KG1 (cell line): Measurements from ENCODE around the gene PEPD.
"Not testable (repeated sequence)": the region's sequence is repeated elsewhere in the genome, so short reads cannot be mapped to it uniquely, and the experiment has no call there.

Experiments
- DNase-seq: peaks from one replicate; lab custom pipeline; 2025; lab: John Stamatoyannopoulos, UW

PEPD gene

GRCh38 chr19:33521480-33522370, at the start of gene PEPD:
PEPD (minus strand) TSS chr19:33521791; CDS start chr19:33521760, 31 bp downstream.
- peak; percentile 55 for DNase-seq

DNA sequence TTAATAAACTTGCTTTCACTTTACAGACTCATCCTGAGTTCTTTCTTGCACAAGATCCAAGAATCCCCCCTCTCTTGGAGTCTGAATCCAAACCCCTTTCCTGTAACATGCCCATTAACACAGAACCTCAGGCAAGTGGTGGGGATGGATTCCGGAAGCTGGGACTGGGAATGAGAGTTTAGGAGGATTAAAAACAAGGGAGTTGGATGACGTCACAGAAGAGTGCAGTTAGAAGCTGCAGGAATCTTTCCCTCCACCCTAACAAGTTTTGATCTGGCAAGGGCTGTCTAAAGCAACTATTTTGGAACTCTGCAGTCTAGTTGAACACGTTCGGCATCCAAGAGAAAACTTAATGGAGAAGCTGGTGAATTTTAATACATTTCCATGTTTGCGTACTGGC, 48.2 kb upstream of the PEPD start:
- DNase-seq, result no peak

- DNase-seq, result no peak
Measured at GRCh38 chr19:33568706-33569105, 47.1 kb upstream of the PEPD start.

DNA sequence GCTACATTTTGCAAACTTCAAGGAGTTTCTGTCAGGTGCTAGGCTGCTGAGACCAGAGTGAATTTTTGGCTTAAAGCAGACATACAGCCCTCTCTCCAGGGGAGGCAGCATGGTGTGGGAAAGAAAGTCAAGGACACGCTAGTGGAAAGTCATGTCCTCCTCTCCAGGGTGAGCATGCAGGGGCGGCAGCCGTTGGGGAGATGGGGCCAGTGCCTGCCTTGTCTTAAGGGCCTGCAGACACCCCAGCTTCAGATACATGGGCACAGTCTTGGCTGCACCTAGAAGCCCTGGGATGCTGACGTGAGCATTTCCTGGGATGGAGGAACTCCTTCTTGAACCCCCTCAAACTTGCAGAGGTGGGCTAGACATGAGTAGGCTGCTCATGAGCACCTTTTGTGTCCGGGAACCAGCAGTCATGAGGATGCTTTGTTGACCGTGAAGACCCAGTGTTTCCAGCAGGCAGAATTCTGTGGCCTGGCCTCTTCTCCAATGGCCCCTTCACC, 43.3 kb upstream of the PEPD start:
- no peak for DNase-seq

DNA sequence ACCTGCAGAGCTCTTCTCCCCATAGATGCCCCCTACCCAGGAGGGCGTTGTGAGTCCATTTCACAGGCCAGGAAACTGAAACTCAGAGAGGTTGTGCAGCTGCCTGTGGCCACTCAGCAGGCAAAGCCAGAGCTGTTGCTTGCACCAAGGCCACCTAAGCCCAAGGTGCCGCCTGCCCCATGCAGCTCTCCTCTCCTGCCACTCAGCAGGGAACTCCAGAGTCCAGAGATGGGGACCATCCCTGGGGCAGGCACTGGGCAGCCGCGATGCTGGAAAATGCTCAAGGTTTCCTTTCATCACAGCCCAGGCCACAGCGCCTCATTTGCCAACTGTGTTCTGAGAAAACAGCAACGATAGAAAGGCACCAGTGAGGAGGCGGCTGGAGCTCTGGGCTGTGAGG, 41.0 kb upstream of the PEPD start:
- no peak for DNase-seq

- not testable (repeated sequence) for DNase-seq
Measured at GRCh38 chr19:33561666-33562065, 40.1 kb upstream of the PEPD start.

DNA sequence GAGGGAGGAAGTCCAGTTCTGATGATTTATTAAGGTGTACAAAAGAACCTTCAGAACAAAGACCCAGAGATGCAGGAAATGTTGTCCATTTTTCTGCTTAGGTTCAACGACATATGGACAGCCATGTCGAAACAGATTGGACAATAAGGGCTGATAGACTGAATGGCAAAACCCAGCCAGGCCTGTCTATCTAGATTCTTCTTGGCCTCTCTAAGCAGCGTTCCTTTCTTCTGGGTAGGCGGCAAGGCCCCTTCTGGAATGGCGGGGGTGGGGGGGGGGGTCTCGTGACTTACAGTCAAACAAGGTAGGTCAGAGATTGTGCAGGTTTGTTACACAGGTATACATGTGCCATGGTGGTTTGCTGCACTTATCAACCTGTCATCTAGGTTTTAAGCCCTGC, 39.7 kb upstream of the PEPD start:
- no peak for DNase-seq

DNA sequence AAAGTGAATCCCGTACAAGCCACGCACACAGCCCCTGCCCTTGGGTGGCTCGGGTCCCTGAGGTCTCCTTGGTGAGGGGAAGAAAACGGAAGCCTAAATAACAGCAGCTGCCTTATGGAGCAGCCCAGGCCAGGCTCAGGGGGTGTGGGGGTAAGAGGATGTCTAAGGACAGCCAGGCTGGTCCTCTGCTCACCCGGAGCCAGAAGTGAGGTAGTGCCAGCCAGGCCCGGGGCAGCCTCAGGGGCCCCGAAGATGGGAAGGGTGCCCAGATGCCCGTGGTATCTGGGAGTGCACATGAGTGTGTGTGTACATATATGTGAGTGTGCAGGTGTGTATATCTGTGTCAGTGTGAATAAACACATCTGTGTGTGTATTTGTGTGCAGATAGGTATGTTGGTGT, 38.4 kb upstream of the PEPD start:
- no peak for DNase-seq

GRCh38 chr19:33558856-33559255, 37.3 kb upstream of the PEPD start:
- DNase-seq, result no peak

GRCh38 chr19:33558151-33558550, 36.6 kb upstream of the PEPD start:
- DNase-seq, result no peak

DNA sequence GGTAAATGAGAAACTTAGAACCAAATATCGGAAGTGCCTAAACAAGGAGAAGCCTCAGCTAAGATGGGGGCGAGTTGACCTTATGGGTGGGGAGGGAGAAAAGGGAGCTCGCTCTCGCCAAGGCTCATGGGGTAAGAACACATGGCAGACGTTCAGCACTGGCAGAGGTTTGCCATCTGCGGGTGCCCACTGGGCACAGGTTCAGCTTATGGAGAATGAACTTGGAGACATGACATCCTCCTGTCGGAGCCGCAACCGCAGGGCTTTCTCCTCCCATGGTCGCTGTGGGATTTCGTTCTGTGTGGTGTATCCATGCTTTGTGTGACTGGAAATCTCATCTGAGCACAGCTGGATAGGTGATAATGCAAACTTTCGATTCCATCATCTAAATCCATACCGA, 36.1 kb upstream of the PEPD start:
- no peak for DNase-seq

DNA sequence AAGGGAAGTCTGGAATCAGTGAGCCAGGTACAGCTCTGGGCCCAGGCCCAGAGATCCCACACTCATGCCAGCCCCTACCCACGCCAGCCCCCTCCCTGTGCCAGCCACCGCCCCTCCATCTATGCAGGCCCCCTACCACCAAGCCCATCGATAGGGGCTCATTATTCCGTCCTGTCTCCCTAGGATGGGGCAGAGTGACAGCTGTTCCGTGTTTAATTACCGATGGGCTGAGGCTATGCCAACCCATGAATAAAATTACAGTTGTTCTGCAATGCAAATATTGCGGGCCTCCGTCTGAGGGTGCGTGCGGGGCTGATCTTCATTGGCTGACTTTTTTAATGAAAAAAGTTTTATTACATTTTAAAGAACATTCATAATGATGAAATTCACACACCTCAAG, 35.6 kb upstream of the PEPD start:
- no peak for DNase-seq

- no peak for DNase-seq
Measured at GRCh38 chr19:33556261-33556660, 34.7 kb upstream of the PEPD start.

DNA sequence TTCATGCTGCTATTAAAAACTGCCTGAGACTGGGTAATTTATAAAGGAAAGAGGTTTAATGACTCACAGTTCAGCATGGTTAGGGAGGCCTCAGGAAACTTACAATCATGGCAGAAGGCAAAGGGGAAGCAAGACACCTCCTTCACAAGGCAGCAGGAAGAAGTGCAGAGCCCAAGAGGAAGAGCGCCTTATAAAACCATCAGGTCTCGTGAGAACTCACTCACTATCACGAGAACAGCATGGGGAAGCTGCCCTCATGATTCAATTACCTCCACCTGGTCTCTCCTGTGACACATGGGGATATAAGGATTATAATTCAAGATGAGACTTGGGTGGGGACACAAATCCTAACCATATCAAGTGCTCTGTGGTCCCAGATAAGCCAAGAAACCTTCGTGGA, 34.1 kb upstream of the PEPD start:
- not testable (repeated sequence) for DNase-seq

DNA sequence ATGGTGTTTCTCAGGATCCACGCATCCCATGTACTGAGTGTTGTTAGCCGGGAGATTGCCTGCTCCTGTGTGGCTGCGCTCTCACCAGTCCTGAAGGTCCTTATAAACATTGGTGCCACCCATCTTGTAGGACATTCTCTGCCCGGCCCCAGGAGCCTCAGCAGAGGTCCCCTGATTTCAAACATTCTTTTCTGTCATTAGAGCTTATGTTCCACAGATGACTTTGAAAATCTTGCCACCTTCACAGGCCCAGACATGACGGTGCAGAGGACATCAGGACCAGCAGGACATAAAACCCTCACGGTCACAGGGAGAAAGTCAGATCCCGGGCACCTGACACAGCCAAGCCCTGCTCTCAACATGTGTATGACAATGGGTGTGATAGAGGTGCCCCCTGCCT, 33.2 kb upstream of the PEPD start:
- DNase-seq, result no peak

- DNase-seq, result no peak
Measured at GRCh38 chr19:33554391-33554790, 32.8 kb upstream of the PEPD start.

DNA sequence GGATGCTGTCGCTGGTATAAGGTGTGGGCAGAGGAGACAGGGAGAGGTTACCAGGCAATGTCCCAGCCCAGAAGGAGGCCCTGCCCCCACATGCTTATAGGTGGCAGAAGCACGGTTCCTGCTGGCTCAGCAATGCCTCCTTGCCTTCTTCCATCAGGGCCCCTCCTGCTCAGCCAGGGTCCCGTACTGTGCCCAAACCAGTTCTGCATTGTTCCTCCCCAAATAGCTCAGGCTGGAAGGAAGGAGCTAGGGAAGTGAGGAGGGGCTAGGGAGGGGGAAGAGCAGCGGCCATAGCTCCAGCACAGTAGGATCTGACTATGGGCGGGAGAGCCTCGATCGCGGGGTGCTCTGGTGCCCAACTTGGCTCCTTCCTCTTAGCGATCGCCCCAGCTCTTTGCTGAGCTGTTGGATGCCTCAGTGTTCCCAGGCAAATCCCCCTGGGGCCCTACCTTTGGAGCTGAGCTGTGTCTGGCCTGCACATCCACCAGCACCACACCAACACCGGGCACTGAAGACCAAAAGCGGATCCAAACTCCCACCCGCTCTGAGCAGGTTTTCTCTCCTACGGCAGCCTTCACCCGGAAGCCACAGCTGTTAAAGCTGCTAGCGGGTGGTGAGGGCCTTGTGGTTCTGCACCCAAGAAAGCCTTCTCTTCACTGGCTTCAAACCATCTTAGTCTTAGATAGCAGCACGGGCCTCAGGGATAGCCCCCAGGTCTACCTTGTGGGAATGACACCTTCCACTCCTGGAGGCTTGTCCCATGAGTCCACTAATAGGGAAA, 32.1 kb upstream of the PEPD start:
- no peak for DNase-seq

DNA sequence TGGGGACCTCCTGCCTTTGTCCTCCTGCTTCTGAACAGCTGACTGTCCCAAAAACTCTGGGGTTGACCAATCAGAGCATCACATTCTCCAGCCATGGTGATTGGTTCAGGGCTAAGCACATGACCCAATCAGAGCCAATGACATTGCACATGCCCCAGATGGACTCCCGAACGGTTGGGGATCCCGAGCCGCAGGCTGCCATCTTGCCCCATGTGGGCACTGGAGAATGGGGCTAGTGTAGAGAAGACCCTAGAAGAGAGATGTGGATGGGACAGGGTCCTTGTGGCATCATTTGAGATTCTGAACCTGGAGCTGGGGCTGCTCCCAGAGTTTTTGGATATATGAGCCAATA, 31.3 kb upstream of the PEPD start:
- DNase-seq, result no peak

GRCh38 chr19:33552191-33552927, 30.8 kb upstream of the PEPD start:
- no peak for DNase-seq

DNA sequence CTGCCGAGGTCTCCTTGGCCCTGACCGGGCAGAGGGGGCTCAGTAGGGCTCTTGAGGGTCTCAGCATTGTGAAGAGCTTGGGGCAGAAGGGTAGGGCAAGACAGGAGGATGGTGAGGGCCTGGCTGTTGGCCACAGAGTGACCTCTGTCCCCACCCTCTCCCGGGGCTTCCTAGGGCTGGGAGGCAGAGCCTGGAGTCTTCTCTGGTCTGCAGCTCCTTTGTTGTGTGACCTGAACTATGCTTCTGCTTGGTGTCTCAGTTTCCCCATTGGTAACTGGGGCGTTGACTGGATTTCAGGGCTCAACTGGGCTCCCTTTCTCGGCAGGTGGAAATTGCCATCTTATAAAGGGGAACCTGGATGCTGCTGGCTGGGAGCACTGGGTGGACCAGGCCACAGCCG, 30.1 kb upstream of the PEPD start:
- no peak for DNase-seq

- no peak for DNase-seq
Measured at GRCh38 chr19:33550768-33551167, 29.2 kb upstream of the PEPD start.

- DNase-seq, result no peak
Measured at GRCh38 chr19:33547676-33548075, 26.1 kb upstream of the PEPD start.

- DNase-seq, result no peak
Measured at GRCh38 chr19:33546656-33547055, 25.1 kb upstream of the PEPD start.
